Activated T-helper 1 cell treated with anti-CD3 and anti-CD28 coated beads, Interleukin-2, amount 50 U/mL, for 16 hours (primary cell): ENCODE measurements around the gene SLC2A5.

Experiments
- DNase-seq, 2 donors: peaks; one replicate each; pipeline ENCODE4 v3.0.0-alpha.2; 2020; ENCODE audit warnings: low read depth in 1 of 2, low spot score in 1 of 2

The SLC2A5 gene

DNA sequence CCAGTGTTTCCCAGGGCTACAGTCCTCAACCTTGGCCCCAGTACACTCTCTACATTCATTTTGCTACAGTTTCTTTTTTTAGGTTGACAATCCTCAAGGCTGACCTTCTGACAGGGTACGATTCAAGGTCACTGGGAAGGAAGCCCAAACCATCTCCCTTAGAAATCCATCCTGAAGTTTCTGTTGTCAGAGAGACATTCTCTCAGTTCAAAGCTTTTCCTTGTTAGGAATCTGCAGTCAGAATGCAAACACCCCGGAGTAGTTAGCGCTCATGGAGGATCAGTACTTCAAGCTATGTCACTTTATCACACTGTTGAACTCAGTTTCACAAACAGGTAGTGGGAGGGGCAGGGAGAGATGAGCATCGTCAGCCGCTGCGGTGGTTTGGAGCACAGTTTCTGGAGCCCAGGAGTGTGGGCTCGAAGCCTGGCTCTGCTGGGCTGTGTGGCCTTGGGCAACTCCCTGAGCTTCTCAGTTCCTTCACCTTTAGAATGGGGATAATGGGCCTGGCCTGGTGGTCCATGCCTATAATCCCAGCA, 4.2 kb downstream of the SLC2A5 start:
- no peak for DNase-seq

DNA sequence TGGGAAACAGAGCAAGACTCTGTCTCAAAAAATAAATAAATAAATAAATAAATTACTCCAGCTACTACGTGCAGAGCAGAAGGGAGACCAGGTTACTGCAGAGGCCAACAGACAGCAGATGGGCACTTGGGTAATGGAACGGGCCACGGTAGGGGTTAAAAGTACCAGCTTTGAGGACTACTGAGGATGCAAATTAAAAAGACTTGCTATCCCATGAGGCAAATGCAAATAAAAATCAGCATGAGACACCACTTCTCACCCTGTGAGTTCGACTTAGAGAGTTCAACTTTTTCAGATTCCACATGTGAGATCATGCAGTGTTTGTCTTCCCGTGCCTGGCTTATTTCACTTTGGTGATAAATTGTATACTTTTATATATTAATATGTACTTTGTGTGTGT, 6.6 kb downstream of the SLC2A5 start:
- no peak for DNase-seq

DNA sequence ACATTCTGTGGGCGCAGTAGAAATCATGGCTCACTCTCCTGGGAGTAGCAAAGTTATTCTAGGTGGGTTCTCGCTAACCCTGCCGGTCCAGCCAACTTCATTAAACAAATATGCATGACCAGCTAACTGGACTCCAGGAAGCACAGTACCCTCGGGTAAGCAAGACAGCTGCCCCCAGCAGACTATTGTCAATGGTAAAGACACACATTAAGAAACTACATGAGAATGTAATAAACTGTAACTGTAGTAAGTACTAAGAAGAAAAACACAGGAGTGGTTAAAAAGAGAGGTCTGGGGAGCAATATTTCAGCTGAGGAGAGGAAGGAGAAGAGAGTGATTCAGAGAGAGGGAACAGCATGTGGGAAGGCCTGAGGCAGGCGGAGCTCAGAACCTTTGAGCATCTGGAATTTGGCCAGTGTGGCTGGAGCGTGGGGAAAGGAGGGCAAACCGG, 7.4 kb downstream of the SLC2A5 start:
- DNase-seq = no peak

DNA sequence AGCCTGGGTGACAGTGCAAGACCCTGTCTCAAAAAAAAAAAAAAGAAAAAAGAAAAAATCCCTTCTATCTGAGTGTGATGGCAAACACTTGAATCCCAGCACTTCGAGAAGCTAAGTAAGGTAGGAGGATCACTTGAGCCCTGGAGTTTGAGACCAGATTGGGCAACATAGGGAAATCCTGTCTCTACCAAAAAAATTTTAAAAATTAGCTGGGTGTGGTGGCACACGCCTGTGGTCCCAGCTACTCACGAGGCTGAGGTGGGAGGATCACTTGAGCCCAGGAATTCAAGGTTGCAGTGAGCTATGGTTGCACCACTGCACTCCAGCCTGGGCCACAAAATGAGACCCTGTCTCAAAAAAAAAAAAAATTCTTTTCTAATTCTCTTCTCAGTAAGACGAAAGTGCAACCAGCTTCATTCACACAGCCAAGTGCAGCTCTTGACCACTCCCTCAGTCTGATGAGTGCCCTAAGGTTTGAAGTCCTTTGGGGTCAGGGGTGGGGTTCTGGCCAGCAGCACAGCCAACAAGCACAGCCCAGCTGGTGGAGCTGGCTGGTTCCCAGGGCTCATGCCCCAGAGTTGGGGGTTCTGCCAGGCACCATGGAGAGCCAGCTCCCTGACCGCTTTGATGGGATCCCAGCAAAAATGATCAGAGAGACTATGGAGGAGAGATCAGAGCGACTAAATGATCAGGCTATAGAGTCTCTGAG, 8.0 kb downstream of the SLC2A5 start:
- no peak for DNase-seq

DNA sequence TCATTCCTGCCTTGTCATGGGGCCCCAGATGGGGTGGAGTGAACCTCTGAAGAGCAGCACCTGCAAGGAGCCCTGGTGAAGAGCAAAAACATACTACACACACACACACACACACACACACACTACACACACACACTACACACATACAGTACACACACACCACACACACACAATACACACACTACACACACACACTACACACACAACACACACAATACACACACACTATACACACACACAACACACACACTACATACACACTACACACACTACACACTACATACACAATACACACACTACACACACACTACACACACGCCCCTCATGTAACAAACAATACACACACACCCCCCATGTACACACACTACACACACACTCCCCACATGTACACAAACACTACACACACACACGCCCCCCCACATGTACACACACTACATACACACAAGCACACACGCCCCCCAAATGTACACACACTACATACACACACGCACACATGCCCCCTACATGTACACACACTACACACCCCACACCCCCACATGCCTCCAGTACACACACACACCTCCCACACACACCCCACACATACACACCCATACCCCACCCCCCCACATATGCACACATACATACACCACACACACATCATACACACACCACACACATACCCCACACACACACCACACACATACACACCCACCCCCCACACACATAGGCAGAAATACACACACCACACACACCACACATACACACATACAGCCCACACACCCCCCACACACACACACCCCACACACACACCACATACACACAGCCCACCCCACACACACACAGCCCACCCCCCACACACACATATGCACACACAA, 9.3 kb downstream of the SLC2A5 start:
- no peak for DNase-seq

DNA sequence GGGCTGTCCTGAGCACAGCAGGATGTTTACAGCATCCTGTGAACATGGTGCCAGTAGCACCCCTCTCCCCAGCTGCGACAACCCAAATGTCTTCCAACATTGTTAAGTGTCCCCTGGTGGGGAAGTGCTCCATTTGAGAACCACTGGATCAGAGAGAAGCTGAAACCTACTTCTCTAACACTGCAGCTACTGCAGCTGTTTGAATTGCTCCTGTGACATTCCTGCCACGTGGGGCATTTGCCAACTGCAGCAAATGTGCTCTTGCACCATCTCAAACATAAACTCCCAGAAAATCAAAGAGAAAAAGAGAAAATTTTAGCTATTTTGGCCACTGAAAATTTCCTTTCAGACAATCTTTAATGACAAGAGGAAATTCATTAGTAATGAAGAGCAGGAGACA, 11.0 kb downstream of the SLC2A5 start:
- DNase-seq = no peak

DNA sequence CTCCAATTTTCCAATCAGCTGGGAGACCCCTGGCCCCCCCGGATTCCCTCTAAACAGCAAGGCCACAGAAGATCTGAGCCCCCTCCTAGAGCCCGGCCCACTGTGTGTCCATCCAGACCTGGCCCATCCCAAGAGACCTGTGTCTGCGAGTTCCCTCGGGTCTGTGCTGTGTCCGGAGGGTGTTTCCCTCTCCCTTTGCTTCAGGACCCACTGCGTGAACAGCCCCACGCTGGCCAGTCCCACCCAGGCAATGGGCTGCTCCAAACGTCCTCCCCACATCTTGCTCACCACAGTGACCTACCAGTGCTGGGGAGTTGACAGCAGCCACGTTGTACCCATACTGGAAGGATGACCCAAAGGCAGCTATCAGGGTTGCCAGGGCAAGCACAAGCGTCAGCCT, 11.6 kb downstream of the SLC2A5 start:
- DNase-seq = no peak

DNA sequence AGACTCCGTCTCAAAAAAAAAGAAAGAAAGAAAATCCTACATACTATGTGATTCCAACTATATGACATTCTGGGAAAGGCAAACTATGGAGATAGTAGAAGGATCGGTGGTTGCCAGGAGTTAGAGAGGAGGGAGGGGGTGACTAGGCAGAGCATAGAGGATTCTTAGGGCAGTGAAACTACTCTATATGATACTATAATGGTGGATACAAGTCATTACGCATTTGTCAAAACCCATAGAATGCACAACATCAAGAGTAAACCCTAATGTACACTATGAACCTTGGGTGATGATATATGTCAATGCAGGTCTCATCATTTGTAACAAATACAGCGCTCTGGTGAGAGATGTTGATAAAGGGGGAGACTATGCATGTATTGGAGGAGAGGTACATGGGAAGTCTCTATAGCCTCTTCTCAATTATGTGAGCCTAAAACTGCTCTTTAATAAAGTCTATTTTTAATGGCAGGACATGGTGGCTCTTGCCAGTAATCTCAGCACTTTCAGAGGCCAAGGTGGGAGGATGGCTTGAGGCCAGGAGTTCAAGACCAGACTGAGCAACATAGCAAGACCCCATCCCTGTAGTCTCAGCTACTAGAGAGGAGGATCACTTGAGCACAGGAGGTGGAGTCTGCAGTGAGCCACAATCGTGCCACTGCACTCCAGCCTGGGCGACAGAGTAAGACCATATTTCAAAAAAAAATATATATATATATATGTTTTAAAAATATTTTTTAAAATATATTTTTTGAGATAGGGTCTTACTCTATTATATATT, 17.0 kb downstream of the SLC2A5 start:
- DNase-seq = no peak

DNA sequence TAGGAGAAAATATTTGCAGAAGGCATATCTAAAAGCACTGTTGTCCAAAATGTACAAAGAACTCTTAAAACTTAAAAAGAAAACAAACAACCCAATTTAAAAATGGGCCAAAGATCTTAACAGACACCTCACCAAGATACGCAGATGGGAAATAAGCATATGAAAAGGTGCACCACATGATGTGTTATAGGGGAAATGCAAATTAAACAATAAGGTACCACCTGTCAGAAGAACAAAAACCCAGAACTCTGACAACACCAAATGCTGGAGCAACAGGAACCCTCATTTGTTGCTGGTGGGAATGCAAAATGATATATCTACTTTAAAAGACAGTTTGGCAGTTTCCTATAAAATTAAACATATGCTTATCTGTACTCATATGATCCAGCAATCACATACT, 18.1 kb downstream of the SLC2A5 start:
- DNase-seq = no peak

DNA sequence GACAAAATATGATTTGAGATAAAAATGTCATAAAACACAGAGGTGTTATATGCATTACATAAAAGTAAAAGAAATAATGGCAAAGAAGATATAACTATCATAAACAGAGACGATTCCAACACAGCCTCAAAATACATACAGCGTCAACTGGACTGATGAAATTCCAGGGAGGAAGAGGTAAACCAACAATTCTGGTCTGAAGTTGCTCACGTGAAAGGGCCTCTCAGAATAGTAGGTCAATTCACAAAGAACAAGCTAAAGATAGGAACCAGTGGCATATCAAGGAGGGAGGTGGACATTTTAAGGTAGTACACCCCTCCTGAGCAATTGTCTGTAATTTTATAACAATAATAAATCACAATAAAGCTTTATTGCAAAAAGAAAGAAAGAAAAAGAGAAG, 18.6 kb downstream of the SLC2A5 start:
- no peak for DNase-seq

DNA sequence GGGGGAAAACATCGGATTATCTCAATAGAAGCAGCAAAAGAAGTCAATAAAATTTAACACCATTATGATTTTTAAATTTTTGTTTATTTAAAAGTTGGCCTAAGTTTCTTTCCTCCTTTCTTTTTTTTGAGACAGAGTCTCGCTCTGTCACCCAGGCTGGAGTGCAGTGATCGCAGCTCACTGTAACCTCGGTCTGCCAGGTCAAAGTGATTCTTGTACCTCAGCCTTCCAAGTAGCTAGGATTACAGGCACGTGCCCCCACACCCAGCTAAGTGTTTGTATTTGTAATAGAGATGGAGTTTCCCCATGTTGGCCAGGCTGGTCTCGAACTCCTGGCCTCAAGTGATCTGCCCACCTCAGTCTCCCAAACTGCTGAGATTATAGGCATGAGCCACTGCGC, 20.9 kb downstream of the SLC2A5 start:
- DNase-seq = no peak

DNA sequence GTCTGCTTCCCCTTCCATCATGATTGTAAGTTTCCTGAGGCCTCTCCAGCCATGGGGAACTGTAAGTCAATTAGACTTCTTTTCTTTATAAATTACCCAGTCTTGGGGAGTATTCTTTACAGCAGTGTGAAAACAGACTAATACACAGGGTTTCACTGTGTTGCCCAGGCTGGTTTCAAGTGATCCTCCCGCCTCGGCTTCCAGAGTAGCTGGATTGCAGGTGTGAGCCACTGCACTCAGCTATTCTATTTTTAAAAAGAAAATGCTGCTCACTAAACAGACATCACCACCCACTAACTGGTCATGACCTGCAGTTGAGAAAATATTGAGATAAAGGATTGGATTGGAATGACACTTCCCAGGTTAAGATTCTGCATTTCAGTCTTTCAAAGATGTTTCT, 22.4 kb downstream of the SLC2A5 start:
- no peak for DNase-seq

DNA sequence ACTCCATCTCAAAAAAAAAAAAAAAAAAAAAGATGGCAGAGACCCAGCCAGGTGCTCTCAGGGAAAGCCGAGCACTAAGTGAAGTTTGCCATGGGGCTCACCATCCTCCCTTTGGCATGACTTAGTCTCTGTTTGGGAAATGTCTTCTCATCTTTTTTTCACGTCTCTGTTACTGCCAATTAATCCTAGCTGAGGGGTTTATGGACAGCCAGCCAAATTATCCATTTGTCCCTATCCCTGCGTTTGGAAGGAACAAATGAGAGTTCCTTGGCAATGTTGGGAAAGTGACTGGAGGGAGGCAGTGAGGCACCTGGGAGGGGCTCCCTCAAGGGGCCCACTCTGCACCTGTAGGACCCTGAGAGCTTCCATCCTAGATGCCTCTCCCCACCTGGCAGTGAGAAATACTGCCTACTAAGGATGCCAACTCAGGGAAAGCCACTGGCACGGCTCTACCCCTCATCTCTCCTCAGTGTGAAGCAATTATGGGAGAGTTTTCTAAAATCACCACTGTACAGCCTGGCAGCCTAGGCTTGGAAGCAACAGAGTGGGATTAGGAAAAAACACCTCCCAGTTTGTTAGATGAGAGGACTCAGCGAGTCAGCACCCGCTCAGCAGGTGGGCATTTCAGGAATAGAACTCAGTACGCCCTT, 23.4 kb downstream of the SLC2A5 start:
- DNase-seq = no peak

DNA sequence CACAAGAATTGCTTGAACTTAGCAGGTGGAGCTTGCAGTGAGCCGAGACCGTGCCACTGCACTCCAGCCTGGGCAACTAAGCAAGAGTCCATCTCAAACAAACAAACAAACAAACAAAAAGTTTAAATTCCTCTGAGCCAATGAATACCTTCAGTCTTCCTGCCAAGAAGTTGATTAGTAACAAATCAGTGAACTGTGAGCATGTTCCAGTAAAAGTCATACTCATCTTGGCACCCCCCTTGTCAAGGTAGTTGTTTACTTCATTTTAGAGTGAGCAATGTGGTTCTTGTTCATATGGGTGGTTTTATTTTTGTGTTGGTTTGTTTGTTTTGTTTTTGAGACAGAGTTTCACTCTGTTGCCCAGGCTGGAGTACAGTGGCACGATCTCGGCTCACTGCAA, 25.2 kb downstream of the SLC2A5 start:
- DNase-seq = no peak

DNA sequence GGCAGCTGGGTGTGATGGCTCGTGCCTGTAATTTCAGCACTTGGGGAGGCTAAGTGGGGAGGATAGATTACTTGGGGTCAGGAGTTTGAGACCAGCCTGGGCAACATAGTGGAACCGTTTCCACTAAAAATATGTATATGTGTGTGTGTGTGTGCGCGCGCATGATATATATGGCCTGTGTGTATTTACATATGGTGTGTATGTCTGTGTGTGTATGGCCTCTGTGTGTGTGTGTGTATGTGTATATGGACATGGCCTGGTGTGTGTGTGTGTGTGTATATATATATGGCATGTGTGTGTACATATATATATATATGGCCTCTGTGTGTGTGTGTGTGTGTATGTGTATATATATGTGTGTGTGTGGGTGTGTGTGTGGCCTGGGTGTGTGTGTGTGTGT, 27.2 kb downstream of the SLC2A5 start:
- DNase-seq = no peak

DNA sequence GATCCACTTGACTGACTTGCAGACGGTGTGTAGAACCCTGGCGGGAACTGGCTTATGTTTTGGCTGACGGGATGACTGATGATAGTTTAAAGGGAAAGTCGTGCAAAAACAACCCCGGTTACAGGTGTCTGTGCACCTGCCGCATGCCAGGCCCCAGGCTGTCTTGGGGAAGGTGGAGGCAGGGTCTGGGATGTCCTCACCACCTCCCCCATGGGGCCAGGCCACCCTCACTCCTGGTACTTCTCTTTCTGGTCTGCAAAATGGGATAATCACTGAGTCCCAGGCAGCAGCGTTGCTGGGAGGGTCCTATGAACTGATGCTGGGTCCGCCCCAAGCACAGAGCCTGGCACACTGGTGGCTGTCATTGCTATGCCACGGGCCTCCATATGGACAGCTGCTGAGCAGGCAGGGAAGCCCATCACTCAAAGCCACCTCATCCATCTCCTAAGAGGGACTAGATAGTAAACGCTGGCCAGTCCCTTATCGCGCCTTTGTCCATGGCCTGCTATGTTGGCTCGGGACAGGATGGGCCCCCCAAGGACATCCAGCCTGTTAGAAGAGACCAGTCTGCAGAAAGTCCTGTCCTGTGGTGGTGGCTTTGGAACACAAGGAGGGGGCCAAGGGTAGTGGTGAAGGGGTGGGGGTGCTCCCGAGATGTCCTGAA, 28.2 kb downstream of the SLC2A5 start:
- DNase-seq = no peak

DNA sequence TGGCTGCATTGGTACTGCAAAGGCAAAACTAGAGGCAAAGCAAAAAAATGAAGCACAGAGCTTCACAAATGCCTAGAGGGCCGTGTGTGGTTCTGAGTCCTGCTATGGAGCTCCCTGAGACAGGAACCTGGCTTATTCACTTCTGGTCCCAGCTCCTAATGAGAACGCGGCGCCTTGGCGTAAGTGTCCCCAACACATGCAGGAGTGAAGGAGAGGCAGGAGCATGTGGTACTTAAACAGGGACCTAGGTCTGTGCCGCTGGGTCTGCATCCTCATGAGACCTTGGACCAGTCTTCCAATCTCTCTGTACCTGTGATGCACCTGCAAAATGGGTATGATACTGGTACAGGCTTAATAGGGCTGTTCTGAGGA, 28.8 kb downstream of the SLC2A5 start:
- DNase-seq = no peak

DNA sequence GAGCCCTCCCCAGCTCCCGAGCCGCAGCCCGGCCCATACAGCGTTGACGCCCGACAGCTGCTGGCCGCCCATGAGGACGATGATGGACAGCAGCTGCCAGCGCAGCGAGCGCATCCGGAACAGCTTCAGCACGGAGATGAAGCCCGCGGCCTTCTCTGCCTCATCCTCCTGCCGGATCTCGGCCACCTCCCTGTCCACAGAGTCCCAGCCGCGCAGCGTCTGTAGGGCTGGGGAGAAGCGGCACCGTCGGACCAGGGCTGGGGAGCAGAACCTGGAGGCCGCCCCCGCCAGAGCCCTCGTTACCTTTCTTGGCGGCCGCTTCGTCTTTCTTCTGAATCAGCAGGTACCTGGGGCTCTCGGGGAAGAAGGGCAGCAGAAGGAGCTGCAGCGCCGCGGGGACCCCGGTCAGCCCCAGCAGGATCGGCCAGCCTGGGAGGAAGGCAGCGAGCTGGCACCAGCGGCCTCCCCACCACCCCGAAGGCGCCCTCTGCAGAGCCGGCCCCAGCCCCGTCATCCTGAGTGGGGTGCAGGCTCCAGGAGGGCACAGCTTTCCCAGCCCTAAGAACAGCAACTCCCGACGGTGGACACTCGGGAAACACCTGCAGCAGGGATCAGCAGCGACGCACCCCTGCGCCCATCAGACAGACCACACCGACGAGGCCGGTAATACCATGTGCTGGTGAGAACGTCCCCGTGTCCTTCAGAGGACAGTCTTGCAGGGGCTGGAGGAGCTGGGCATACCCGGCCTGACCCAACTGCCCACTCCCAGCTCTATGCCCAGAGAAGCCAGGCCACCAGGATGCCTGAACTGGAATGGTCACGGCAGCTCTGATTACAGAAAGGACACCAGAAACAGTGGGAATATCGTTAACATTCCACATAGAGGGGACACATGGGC, 29.4 kb downstream of the SLC2A5 start:
- no peak for DNase-seq

DNA sequence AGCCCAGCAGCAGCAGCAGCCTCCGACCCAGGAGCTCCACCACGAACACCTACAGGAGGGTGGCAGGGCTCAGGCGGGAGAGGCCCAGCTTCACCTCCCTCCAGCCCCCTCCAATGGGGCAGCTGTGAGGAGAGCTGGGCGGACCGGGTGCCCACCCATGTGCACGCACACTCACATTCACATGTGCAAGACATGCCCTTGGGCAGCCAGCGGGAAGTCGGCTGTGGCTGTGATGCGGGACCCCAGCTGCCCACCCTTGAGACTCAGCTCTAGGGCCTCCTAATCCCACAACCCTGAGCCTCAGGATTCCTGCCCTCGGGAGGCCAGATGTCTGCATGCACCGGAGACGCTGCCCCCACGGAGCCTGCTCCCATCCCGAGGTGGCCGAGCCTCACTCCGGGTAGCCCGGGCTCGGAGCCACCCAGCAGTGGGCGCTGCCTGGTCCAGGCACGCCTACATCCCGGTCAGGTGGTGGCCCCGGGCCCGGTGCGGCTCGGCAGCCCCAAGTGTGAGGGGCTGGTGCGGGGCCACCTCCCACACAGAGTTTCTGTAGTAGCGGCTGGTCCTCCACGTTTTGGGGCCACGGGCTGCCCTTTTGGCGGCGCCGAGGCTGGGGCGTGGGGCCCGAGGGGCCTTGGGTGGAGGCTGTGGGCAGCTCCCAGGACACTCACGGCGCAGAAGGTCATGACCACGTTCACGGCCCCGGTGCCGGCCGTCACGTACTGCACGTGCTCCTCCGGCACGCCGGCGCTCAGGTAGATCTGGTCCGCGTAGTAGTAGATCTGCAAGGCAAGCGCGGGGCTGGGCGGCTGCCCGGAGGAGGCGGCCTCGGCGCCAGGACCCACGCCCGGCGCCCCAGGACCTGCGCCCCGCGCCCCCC, 30.3 kb downstream of the SLC2A5 start:
- no peak for DNase-seq
